ENCODE data around the gene TMEM258. TPM values are rescaled to one million over a fixed set of nuclear protein-coding genes. Genes with fewer than 3 reads are reported as not detected.

Gene TMEM258
- total RNA-seq, 1 experiment from 2014 or later, result 110 TPM

- peaks cover 41% of the 10 kb centered on the region for H3K36me3 ChIP-seq (ENCODE audit: low read depth, low read length)
These were observed 48.0 kb upstream of the TMEM258 start for GRCh38 chr11:61840371-61840770.

GRCh38 chr11:61839742-61840141 lies 47.3 kb upstream of the TMEM258 start:
- TF ChIP-seq EZH2 (IDR thresholded peaks at IDR 0.05; ENCODE audit: low read length, unreplicated experiment), result no peak
- no peak for TF ChIP-seq EZH2phosphoT487 (IDR thresholded peaks at IDR 0.05; ENCODE audit: borderline replicate concordance, low read length)
- no peak for TF ChIP-seq CTCF (conservative IDR thresholded peaks at IDR 0.05; ENCODE audit: low read depth, low read length)
- H4K20me1 ChIP-seq (ENCODE audit: low read length), result no peaks in the 10 kb centered on the region
- POLR2A ChIA-PET (ENCODE audit: unreplicated experiment), result no interaction called here

More at GRCh38 chr11:61840371-61840770, 48.0 kb upstream of the TMEM258 start:
- Histone ChIP-seq H3F3A (ENCODE audit: low read length, unreplicated experiment) (no peaks in the 10 kb centered on the region), H3K4me2 (ENCODE audit: low read length) (no peak overlapping the region), H2AFZ (ENCODE audit: low read length) (no peak overlapping the region), H3K9me3 (ENCODE audit: low read length) (no peaks in the 10 kb centered on the region), H3K27me3 (ENCODE audit: low read length) (no peaks in the 10 kb centered on the region), H3K9me2 (replicated peaks; ENCODE audit: low read length) (no peaks in the 10 kb centered on the region), H3K4me1 (ENCODE audit: insufficient read depth, low read length) (no peaks in the 10 kb centered on the region), H3K27ac (ENCODE audit: low read length) (no peak overlapping the region), H3K9ac (ENCODE audit: low read length) (no peak overlapping the region), H3K79me2 (ENCODE audit: low read length) (0 out of 2 replicates have a peak, but pooled peaks cover 9% of the 10 kb centered on the region), H4K20me1 (ENCODE audit: low read length) (no peaks in the 10 kb centered on the region), H3K4me3 (ENCODE audit: low read length) (no peak overlapping the region)
- ChIA-PET POLR2A (ENCODE audit: unreplicated experiment) (no interaction called here), CTCF (no interaction called here)
- no peak for TF ChIP-seq CTCF (conservative IDR thresholded peaks at IDR 0.05; ENCODE audit: low read depth, low read length)
- no peak for TF ChIP-seq EZH2phosphoT487 (IDR thresholded peaks at IDR 0.05; ENCODE audit: borderline replicate concordance, low read length)
- TF ChIP-seq EZH2 (IDR thresholded peaks at IDR 0.05; ENCODE audit: low read length, unreplicated experiment), result no peak
- ATAC-seq (no peak), DNase-seq (no peak)
- BruUV-seq (replicated peaks), result no TSS peak
- intact Hi-C loops (cut with micrococcal nuclease), result no loop called here

GRCh38 chr11:61838921-61839320 lies 46.5 kb upstream of the TMEM258 start:
- TF ChIP-seq EZH2 (IDR thresholded peaks at IDR 0.05; ENCODE audit: low read length, unreplicated experiment), result no peak
- TF ChIP-seq CTCF (conservative IDR thresholded peaks at IDR 0.05; ENCODE audit: low read depth, low read length), result no peak
- TF ChIP-seq EZH2phosphoT487 (IDR thresholded peaks at IDR 0.05; ENCODE audit: borderline replicate concordance, low read length), result no peak
- Histone ChIP-seq H3K9ac (ENCODE audit: low read length) (no peak overlapping the region), H3K4me2 (ENCODE audit: low read length) (no peak overlapping the region), H4K20me1 (ENCODE audit: low read length) (peaks cover 3% of the 10 kb centered on the region; the same call in 1 of the 2 replicates), H3K9me3 (ENCODE audit: low read length) (no peaks in the 10 kb centered on the region), H2AFZ (ENCODE audit: low read length) (no peak overlapping the region), H3K27ac (ENCODE audit: low read length) (no peak overlapping the region), H3K79me2 (ENCODE audit: low read length) (peaks cover 17% of the 10 kb centered on the region), H3K4me1 (ENCODE audit: insufficient read depth, low read length) (no peaks in the 10 kb centered on the region; the same call in 1 of the 2 replicates), H3F3A (ENCODE audit: low read length, unreplicated experiment) (no peaks in the 10 kb centered on the region), H3K36me3 (ENCODE audit: low read depth, low read length) (peaks cover 37% of the 10 kb centered on the region), H3K9me2 (replicated peaks; ENCODE audit: low read length) (no peaks in the 10 kb centered on the region), H3K27me3 (ENCODE audit: low read length) (no peaks in the 10 kb centered on the region), H3K4me3 (ENCODE audit: low read length) (no peak overlapping the region)
- no TSS peak for BruUV-seq (replicated peaks)
- ATAC-seq (no peak), DNase-seq (no peak)
- CTCF ChIA-PET, result no interaction called here
- POLR2A ChIA-PET (ENCODE audit: unreplicated experiment), result no interaction called here
- intact Hi-C loops (cut with micrococcal nuclease), result no loop called here

More at GRCh38 chr11:61839742-61840141, 47.3 kb upstream of the TMEM258 start:
- H3K4me2 ChIP-seq (ENCODE audit: low read length), result no peak overlapping the region
- 0 out of 2 replicates have a peak, but pooled peaks cover 9% of the 10 kb centered on the region for H3K79me2 ChIP-seq (ENCODE audit: low read length)
- intact Hi-C loops (cut with micrococcal nuclease), result no loop called here
- no TSS peak for BruUV-seq (replicated peaks)
- no peak overlapping the region for H3K4me3 ChIP-seq (ENCODE audit: low read length)
- no peaks in the 10 kb centered on the region for H3K9me3 ChIP-seq (ENCODE audit: low read length)
- ATAC-seq, result no peak
- H2AFZ ChIP-seq (ENCODE audit: low read length), result no peak overlapping the region
- H3K27ac ChIP-seq (ENCODE audit: low read length), result no peak overlapping the region
- no peaks in the 10 kb centered on the region for H3K9me2 ChIP-seq (replicated peaks; ENCODE audit: low read length)
- no peaks in the 10 kb centered on the region for H3F3A ChIP-seq (ENCODE audit: low read length, unreplicated experiment)
- CTCF ChIA-PET, result no interaction called here
- H3K27me3 ChIP-seq (ENCODE audit: low read length), result no peaks in the 10 kb centered on the region
- H3K9ac ChIP-seq (ENCODE audit: low read length), result no peak overlapping the region
- no peaks in the 10 kb centered on the region for H3K4me1 ChIP-seq (ENCODE audit: insufficient read depth, low read length)
- DNase-seq, result no peak
- peaks cover 37% of the 10 kb centered on the region for H3K36me3 ChIP-seq (ENCODE audit: low read depth, low read length)
